T follicular helper cell (primary cell): ENCODE measurements around the gene NUDT3.

Experiments used
- DNase-seq: peaks from one replicate; pipeline ENCODE4 v3.0.0-alpha.2; 2020; ENCODE audit warnings: low read depth

The NUDT3 gene

GRCh38 chr6:34321821-34322220, 70.6 kb downstream of the NUDT3 start:
- no peak for DNase-seq

- no peak for DNase-seq
Observed at GRCh38 chr6:34319471-34319885, 73.0 kb downstream of the NUDT3 start.

- no peak for DNase-seq
Observed at GRCh38 chr6:34318499-34319470, 73.7 kb downstream of the NUDT3 start.

- no peak for DNase-seq
Observed at GRCh38 chr6:34317882-34318498, 74.5 kb downstream of the NUDT3 start.

- DNase-seq = no peak
Observed at GRCh38 chr6:34317172-34317477, 75.3 kb downstream of the NUDT3 start.

GRCh38 chr6:34316431-34317171, 75.9 kb downstream of the NUDT3 start:
- no peak for DNase-seq

GRCh38 chr6:34315780-34316179, 76.7 kb downstream of the NUDT3 start:
- DNase-seq = no peak

- no peak for DNase-seq
Observed at GRCh38 chr6:34315256-34315655, 77.2 kb downstream of the NUDT3 start.

GRCh38 chr6:34312259-34312658, 80.2 kb downstream of the NUDT3 start:
- DNase-seq = no peak

GRCh38 chr6:34310817-34311216, 81.7 kb downstream of the NUDT3 start:
- no peak for DNase-seq

- no peak for DNase-seq
Observed at GRCh38 chr6:34308483-34308882, 84.0 kb downstream of the NUDT3 start.

GRCh38 chr6:34305982-34306708, 86.3 kb downstream of the NUDT3 start:
- no peak for DNase-seq

GRCh38 chr6:34305497-34305896, 87.0 kb downstream of the NUDT3 start:
- DNase-seq = no peak

- no peak for DNase-seq
Observed at GRCh38 chr6:34304164-34304563, 88.3 kb downstream of the NUDT3 start.

GRCh38 chr6:34302929-34303328, 89.5 kb downstream of the NUDT3 start:
- no peak for DNase-seq

- no peak for DNase-seq
Observed at GRCh38 chr6:34301408-34301807, 91.1 kb downstream of the NUDT3 start.

- DNase-seq = no peak
Observed at GRCh38 chr6:34300332-34300751, 92.1 kb downstream of the NUDT3 start.

- no peak for DNase-seq
Observed at GRCh38 chr6:34298941-34299340, 93.5 kb downstream of the NUDT3 start.

- DNase-seq = no peak
Observed at GRCh38 chr6:34295721-34296120, 96.7 kb downstream of the NUDT3 start.

- no peak for DNase-seq
Observed at GRCh38 chr6:34292954-34293353, 99.5 kb downstream of the NUDT3 start.

- DNase-seq = no peak
Observed at GRCh38 chr6:34289137-34289536, 103.3 kb downstream of the NUDT3 start.

- no peak for DNase-seq
Observed at GRCh38 chr6:34288581-34288980, 103.9 kb downstream of the NUDT3 start.
